ENCODE results near the gene KRT17.

The KRT17 gene

DNA sequence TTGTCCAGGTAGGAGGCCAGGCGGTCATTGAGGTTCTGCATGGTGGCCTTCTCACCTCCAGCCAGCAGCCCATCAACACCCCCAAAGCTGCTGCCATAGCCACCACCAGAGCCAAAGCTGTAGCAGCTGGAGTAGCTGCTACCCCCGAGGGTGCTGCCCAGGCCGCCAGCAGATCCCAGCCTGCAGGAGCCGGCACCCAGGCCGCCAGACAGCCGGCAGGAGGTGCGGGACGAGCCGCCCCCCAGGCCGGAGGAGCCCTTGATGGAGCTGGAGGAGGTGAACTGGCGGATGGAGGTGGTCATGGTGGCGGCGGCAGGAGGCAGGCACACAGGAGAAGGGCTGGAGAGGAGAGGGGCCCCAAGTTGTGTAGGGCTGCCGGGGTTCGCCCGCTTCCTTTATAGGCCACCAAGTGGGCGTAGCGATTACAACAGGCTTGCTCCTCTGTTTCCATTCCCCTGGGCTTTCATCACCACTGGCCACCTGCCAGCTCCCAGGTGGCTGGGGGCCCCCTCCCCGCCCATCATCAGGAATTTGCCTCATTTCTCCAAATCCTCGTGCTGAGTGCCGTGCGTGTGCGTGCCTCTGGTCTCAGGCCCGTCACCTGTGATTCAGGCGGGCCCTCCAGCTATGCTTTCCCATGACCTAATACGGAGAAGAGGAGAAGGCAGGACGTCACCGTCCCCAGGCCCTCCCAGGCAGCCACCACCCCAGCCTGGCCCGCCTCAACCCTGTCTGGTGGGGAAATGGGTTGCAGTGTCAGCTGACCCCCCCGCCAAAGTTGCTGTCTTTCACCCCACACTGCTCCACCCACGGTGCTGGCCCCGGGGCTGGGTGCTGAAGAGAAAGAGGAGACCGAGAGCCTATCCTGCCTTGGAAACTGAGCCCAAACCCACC, at the start of gene KRT17:
Gene KRT17 (minus strand): TSS at position 368 of the 894 bp plus-strand sequence. CDS start 66 bp downstream, at position 302.
- DNase-seq (ENCODE audit: low read depth in 2 of 2): no peak

DNA sequence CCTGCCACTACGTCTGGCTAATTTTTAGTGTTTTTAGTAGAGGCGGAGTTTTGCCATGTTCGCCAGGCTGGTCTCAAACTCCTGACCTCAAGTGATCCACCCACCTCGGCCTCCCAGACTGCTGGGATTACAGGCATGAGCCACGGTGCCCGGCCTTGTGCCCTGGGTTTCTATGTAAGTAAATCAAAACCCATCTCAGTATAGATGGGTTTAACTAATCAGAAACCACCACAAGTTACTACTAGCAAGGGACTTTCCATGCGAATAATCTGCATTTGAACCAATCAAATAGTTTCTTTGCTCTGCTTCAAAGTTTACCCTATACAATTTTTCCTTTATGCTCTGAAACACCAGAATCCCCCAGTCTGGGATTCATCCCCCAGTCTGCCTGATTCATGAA, 47.8 kb upstream of the KRT17 start:
- DNase-seq (ENCODE audit: low read depth in 2 of 2): no peak

DNA sequence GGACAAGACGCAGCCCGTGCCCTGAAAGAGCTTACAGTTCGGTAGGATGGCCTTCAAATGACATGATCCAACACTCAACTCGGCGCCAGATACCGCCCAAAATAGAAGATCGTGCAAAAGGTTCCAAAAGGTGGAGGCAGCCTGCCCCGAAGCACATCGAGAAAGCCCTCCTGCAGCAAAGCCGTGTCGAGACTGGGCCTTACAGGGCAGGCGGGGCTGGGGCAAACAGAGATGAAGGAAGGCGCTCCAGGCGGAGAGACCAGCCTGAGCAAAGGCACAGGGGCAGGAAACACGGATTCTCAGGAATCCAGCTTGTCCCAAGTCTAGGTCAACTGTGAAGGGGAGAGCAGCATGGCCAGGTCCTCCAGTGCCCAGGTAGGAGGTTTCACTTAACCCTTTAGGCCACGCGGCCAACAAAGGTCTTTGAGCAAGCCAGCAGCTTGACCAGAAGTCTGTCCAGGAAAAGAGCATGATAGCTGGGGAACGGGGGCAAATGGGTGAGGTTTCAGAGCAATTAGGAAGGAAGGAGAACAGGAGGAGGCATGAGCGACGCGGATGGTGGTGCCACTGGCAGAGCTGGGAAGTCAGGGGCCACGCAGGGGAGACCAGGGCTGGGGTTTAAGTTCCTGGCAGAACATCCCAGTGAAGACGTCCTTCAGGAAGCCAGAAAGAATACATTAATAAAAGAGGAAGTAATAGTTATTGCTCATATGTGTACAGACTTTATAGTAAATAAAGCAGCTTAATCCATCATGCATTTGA, 43.1 kb upstream of the KRT17 start:
- DNase-seq (ENCODE audit: low read depth in 2 of 2): no peak

DNA sequence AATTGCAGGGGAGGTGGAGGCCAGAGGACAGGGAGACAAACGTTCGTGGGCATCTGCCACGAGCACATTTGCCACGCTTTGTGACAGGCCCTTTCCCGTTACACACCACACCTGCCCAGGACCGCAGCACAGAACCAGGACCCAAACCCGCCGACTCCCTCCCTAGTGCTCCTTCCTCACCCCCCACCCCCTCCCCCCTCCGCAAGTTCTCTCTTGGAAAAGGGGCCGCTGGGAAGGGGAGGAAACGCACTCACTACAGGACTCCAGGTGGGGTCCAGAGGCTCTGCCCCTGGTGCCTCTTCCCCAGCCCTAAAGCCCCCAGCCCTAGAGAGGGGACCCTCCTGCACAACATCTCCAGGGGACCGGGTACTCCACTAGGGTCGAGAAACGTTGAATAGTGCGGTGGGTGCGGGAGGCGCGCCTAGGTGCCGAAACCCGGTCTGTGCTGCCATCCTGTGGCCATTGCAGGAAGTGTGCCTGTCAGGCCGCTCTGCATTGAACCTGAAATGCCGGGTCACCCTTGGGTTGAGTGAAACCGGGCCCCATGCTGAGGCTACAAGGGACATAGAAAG, 42.4 kb upstream of the KRT17 start:
- DNase-seq (ENCODE audit: low read depth in 2 of 2): no peak

DNA sequence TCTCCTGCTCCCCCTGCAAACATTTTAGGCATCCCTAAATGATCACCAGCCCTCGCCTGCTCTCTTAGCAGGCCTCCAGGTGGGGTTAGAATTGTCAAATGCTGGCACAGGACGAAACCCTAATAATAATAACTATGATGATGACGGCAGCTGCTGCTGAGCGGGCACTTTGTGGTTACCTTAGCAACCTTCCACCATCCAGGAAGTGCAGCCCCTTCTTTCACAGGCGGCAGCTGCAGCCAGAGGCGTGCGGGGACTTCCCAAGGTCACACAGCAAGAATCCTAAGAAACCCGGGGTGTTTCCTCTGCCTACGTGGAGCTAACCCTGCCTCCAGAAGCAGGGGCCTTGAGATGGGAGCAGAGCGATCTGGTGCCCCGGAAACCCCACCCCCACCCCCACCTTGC, 41.9 kb upstream of the KRT17 start:
- no peak for DNase-seq (ENCODE audit: low read depth in 2 of 2)

DNA sequence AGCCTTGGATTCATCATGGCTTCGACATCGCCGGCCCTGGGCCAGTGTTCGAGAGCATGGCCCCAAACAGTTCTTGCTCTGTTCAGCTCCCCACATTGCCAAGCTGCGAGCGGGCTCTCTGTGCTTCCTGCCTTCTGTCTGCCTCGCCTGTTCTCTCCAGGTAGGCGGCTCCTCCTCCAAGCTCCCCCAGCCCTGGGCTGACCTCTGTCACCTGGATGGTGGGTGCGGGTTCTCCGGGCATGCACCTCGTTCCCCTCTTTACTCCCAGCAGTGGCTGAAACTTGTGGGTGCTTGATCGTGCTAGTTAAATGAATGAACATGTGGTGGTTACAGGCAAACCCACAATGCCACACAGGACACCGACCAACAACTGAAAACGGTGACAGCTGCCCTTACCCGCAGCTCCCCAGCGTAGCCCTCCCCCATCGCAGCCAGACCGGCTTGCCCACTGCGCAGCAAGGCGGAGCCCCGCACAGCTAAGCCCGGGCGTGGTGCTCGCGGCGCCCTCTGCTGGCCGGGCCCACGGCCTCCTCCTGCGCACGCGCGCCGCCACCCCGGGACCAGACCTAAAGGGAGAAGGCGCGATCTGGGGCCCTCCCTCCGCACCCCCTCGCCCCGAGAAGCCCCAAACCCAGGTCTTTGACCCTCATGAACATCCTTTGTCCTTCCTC, 41.3 kb upstream of the KRT17 start:
- DNase-seq (ENCODE audit: low read depth in 2 of 2): peak in 1 of 2 experiments; percentile 42

DNA sequence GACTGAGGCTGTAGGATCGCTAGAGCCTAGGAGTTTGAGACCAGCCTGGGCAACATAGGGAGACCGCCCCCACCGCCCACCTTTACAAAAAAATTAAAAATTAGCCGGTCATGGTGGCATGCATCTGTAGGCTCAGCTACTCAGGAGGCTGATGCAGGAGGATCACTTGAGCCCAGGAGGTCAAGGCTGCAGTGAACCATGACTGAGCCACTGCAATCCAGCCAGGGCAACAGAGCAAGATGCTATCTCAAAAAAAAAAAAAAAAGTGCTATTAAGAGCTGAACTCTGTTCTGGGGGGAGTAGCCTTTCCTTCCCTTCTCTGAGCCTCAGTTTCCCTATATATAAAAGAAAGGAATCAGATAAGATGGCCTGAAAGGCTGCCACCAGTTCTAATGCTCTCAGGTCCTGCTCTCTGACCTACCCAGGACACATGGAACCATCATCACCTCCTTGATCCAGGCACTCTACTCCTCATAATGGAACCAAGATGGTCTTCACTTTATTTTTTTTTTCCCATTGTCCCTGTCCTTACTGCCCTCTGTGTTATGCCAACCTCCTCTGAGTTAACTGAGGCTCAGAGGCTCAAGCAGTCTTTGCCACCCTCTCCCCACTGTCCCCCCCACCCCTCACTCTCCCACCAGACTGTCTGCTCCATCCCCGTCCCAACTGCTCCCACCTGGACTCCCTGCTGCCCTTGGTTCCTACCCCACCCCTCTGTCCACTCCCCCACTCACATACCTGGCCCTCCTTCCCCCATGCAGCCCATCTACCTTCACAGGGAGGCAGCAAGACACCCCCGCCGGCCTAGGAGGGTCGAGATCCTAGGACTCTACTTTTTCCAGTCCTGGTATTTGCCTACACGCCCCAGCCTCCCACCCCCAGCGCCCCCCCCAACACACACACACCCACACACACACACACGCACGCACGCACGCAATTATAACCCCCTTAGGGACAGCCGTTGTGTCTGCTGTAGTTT, 40.5 kb upstream of the KRT17 start:
- DNase-seq (ENCODE audit: low read depth in 2 of 2): no peak

DNA sequence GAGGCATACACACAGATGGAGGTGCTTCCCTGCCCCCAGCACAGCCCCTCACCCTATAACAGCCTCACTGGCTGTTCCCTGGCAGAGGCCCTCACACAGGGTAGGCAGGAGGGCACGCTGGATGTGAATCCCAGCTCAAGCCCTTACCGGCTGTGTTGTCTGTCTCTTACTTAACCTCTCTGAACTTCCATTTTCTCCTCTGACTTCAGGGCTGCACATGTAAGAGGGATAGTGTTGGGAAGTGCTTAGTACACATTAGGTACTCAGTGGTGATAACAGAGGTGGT, 39.7 kb upstream of the KRT17 start:
- no peak for DNase-seq (ENCODE audit: low read depth in 2 of 2)

DNA sequence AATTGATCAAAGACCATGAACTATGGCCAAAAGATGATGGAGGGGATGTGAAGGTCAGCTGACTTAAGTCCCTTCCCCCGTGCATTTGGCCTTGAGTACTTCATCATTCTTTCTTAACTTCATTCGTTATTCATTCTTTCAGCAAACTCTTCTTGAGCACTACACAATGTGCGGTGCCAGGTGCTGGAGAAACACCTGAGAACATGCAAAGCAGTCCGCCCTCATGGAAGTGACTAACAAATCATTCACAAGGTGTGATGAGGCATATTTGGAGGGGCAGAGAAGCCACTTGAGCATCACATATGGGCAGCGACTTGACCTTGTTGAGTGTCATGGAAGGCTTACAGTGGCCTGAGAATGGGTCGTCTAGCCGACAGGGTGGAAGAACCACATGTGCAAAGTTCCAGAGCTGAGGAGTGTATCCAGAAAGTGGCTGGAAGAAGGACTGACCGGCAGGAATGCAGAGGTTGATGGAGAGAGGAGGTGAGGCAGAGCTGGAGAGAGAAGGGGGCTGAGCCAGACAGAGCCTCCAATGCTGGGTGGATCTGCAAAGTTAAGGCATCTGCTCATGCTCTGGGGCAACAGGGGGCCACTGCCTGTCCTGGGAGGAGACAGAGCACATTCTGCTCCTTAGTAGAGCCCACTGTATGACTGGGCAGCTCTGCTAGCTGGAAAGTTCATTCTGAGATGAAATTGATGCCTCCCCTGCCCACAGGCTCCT, 39.2 kb upstream of the KRT17 start:
- no peak for DNase-seq (ENCODE audit: low read depth in 2 of 2)

DNA sequence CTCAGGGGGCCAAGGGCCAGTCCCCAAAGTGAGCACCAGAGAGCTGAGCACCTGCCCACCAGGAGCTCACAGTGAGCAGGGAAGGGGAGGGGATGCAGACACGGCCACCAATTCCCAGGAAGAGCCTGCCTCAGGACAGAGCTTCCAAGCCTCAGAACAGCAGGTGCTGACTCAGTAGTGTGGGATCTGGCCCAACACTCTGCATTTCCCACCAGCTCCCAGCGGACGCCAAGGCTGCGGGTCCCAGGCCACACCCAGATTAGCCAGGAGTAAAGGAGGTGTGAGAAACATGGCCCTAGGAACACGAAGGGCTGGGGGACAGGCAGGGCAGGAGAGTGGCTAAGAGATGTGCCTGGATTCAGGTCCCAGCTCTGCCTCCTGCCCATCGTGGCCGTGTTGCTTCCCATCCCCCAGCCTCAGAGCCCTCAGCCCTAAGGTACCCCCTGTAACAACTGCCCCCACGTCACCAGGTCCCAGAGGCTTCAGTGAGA, 35.9 kb upstream of the KRT17 start:
- no peak for DNase-seq (ENCODE audit: low read depth in 2 of 2)

DNA sequence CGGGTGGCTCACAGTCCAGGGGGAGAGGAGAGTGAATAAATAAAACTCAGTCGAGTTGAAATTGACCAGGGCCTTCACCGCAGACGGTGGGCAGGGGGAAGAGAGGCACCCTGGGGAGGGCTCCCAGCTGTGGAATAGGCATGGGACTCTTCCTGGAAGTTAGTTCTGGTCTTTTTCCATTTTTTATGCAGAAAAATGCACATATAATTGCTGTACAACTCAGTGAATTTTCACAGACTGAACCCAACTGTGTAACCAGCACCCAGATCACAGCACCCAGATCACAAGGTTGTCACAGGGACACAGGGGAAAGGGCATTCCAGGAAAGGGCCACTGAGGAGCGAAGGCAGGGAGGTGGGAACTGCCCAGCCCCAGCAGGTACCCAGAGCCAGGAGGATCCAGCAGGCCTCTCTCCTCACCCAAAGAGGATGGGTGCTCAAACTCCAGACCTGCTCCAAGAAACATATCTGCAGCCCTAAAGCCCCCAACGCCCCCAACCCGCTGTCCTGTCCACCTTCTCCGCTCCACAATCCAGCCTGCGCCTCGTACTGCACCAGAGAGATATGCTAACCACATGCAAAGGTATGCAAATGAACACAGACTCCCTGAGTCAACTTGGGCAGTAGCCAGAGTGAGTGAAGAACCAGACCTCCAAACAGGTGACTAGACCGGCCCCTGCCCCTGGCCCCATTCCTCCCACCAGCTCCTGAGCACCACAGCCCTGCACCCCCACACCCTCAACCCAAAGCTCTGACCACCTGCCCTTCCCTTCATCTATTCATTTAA, 35.2 kb upstream of the KRT17 start:
- no peak for DNase-seq (ENCODE audit: low read depth in 2 of 2)

DNA sequence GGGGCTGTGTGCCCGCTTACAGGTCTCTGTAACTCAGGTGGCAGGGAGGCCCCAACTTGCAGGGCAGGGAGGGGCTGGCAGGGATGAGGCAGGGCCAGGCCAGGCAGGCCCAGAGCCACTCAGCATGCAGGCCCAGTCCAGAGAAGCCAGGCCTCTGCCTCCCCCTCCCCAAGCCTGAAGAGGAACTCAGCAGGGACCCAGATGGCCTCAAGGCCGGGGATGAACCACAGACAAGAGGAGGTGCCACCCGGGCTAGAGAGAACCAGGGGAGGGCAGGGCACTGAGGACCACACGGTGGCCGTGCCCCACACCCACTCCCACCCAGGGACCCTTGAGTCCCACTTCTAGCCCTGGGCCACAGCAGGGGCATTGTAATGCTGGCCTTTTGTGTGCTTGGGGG, 34.5 kb upstream of the KRT17 start:
- no peak for DNase-seq (ENCODE audit: low read depth in 2 of 2)

DNA sequence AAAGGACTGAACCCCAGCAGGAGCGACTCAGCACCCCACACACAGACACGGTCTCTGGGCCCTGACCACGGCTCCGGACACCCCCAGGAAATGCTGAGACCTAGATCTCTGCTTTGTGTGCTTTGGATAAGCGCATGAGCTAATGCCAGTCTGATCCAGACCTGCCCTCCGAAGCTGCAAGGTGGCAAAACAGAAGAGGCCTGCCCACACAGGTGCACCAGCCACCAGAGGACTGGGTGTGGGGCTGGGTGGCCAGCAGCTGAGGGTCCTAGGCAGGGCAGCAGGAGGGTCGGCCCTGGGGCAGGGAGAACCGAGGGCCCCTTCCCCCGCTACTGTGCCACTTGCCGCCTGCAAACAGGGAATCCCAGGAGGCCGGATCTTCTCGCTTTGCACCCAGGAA, 33.6 kb upstream of the KRT17 start:
- DNase-seq (ENCODE audit: low read depth in 2 of 2): no peak

DNA sequence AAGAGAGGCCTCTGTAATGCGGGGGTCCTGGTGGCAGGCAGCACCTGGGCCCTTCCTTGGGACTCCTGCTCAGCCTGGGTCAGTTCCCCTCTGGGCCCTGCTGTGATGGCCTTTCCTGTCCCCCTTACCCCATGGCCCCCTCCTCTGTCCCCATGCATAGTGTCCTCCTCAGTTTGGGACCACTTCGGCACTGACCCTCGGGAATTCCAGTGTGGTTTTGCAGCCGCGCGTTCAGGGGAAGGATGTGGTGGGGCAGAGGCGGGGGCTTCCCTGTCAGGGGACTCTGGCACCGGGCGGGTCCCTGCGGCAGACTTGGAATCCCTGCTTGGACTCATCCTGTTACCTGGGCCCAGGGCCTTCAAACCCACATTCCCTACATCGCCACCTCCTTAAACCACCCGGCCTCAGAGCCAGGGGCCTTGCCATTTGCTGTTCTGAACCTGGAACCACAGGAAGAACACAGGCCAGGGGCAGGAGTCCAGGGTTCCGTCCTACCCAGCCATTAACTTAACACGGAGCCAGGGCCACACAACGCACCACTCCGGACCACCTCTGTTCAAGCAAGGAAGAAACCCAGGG, 32.9 kb upstream of the KRT17 start:
- no peak for DNase-seq (ENCODE audit: low read depth in 2 of 2)

DNA sequence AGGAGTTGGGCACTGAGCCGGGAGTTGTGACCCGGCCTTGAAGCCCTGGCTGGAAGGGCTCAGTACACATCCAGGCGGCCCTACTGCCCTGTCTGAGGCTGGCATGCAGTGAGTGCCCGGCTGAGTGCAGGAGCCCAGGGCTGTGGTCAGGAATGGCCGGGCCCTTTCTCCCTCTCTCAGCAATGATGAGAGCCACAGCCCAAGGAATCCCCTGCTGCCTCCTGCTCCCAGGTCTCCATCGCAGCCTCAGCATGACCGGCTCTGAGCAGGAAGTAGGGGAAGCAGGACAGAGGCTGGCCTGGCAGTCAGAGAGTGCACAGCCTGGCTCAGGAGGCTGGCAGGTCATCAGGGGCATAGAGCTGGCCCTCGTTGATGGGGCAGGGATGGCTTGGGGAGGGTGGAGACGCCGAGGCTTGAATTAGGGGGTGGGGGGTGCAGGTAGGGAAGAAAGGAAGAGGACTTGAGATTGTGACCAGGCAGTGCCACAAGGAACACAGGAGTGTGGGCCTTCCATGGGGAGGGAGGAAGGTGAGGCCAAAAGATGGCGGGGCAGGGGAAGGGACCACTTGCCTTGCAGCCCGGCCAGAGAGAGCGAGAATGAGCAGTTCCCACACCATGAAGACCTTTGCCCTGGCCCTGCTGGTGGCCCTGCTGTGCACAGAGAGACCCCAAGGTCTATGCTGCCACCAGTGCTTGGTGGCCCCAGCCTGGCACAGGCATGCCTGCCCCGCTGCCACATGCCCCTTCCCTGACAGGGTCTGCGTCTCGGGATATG, 32.1 kb upstream of the KRT17 start:
- no peak for DNase-seq (ENCODE audit: low read depth in 2 of 2)

DNA sequence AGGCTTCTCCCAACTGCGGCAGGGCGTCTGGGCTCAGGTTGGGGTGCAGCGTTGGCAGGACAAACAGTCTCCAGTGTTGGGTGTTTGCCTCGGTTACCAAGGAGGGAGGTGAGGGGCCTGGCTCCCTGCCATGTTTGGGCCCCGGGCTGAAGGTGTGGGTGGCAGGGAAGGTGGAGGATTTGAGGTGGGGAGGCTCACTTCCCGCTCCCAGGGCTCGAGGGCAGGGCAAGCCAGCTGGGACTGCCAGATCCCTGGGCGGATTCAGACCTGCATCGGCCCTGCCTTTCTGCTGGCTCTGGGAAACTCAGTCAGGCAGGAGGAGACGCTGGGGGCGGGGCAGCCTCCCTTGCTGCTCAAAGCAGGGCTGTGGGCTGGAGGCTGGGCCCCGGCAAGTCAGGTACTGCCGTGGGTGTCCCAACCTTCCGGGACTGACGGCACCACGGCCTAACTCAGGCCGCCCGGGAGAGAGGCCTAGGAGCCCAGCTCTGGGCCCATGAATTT, 31.3 kb upstream of the KRT17 start:
- DNase-seq (ENCODE audit: low read depth in 2 of 2): no peak

DNA sequence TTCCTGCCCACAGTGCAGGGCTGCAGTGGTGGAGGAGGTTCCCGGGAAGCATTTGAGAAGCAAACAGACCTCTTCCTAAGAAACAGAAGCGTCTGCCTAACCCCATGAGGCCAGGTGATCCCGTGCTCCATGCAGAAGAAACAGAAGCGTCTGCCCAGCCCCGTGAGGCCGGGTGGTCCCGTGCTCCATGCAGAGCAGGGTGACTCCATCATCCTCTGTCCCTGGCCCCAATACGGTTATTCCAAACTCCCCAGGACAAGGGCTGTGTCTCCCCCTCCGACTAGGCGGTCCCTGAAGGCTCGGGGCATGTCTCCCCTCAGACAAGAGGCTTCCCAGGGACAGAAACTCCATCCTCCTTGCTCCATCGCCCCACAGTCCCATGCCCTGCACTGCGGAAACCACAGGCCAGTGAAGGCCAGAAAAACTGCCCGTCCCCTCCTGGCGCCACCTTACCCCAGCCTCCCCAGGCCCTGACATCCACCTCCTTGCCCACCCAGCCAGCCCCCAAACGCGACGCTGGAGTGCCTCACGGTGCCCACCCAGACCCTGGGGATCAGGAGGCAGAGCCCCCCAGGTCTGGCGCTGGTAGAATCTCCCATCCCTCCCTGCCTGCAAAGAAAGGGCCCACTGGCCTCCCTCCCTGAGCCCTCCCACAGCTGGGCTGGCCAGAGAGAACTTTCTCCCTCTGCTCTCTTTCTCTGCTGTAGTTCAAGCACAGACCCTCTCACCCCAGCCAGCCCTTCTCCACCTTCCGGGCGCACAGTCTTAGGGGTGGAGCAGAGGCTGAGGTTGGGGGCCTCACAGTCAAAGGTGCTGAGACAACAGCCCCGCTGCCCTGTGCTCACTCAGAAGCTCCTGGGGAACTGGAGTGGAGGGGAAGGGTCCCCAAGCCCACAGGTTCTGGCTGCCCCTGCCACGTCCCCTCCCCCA, 30.6 kb upstream of the KRT17 start:
- no peak for DNase-seq (ENCODE audit: low read depth in 2 of 2)
